ENCODE data around the gene HLA-DRB5. TPM values are rescaled to one million over a fixed set of nuclear protein-coding genes. Genes with fewer than 3 reads are reported as not detected.

HLA-DRB5 gene
- total and polyA plus RNA-seq, 2 donors (not counting 3 experiments of a cell fraction or from before 2014, with no cell fraction given): not detected

DNA sequence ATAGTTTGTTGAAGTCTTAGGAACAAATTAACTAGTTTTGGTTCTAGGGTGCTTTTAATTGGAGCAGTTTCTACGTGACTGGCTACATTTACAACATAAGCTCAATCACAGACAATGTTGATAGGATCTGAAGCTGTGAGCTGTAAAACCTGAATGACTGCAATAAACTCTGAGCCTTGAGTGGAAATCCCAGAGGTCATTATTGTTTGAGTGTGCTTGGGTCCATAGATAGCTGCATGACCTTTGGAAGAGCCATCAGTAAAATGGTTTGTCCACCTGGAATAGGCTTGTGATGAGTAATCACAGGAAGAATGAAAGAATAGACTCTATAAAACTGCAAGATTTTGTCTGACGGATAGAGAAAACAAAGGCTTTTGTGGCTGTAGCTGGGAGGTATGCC is 32.9 kb upstream of the HLA-DRB5 start:
- DNase-seq (ENCODE audit: low read depth, low spot score): no peak
- Histone ChIP-seq H3K9ac (replicated peaks; ENCODE audit: extremely low read depth, insufficient read depth, low read length) (no peak overlapping the region), H3K9me3 (replicated peaks; ENCODE audit: control insufficient read depth, insufficient read depth, low read length) (no peaks in the 10 kb centered on the region), H2AFZ (ENCODE audit: low read depth, low read length) (no peak overlapping the region), H3K4me3 (replicated peaks in 1 of 3; ENCODE audit: insufficient read depth in 1 of 3, low read depth in 1 of 3, low read length in 3 of 3) (no peak overlapping the region), H4K20me1 (replicated peaks; ENCODE audit: control insufficient read depth, extremely low read depth, insufficient read depth, low read length) (no peaks in the 10 kb centered on the region), H3K4me2 (ENCODE audit: insufficient read depth, low read length) (no peak overlapping the region), H3K79me2 (ENCODE audit: control insufficient read depth, insufficient read depth, low read length) (no peaks in the 10 kb centered on the region), H3K4me1 (ENCODE audit: control insufficient read depth, extremely low read depth, insufficient read depth, low read length) (no peaks in the 10 kb centered on the region), H3K27ac (ENCODE audit: insufficient read depth, low read depth, low read length) (no peak overlapping the region), H3K9me1 (replicated peaks; ENCODE audit: control insufficient read depth, extremely low read depth, insufficient read depth, low read length) (no peaks in the 10 kb centered on the region), H3K36me3 (ENCODE audit: control insufficient read depth in 2 of 2, extremely low read depth in 1 of 2, insufficient read depth in 2 of 2, low read length in 2 of 2) (no peaks in the 10 kb centered on the region), H3K27me3 (ENCODE audit: control insufficient read depth in 2 of 2, insufficient read depth in 2 of 2, low read length in 2 of 2) (peaks cover 2 to 3% of the 10 kb centered on the region in 2 experiments)
- ChIA-PET POLR2A (no interaction called here), CTCF (no interaction called here)
- TF ChIP-seq MYC (IDR thresholded peaks at IDR 0.05; ENCODE audit: low read depth, low read length) (no peak), POLR2A (IDR thresholded peaks at IDR 0.05; ENCODE audit: low read depth, low read length) (no peak), EZH2 (IDR thresholded peaks at IDR 0.05; ENCODE audit: borderline replicate concordance, low read depth, low read length, severe bottlenecking) (no peak), POLR2AphosphoS5 (IDR thresholded peaks at IDR 0.05; ENCODE audit: insufficient read depth, low read depth, low read length) (no peak), GATA2 (IDR thresholded peaks at IDR 0.05; ENCODE audit: insufficient read depth, insufficient read length, low read depth, low read length) (no peak), JUN (IDR thresholded peaks at IDR 0.05; ENCODE audit: borderline replicate concordance, insufficient read depth, insufficient read length, low read depth) (no peak), FOS (IDR thresholded peaks at IDR 0.05; ENCODE audit: borderline replicate concordance, insufficient read depth, low read length) (no peak)
- TF ChIP-seq, protein P1, sequence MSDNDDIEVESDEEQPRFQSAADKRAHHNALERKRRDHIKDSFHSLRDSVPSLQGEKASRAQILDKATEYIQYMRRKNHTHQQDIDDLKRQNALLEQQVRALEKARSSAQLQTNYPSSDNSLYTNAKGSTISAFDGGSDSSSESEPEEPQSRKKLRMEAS (IDR thresholded peaks at IDR 0.05; ENCODE audit: insufficient read depth, insufficient read length): no peak
- TF ChIP-seq, protein P2, sequence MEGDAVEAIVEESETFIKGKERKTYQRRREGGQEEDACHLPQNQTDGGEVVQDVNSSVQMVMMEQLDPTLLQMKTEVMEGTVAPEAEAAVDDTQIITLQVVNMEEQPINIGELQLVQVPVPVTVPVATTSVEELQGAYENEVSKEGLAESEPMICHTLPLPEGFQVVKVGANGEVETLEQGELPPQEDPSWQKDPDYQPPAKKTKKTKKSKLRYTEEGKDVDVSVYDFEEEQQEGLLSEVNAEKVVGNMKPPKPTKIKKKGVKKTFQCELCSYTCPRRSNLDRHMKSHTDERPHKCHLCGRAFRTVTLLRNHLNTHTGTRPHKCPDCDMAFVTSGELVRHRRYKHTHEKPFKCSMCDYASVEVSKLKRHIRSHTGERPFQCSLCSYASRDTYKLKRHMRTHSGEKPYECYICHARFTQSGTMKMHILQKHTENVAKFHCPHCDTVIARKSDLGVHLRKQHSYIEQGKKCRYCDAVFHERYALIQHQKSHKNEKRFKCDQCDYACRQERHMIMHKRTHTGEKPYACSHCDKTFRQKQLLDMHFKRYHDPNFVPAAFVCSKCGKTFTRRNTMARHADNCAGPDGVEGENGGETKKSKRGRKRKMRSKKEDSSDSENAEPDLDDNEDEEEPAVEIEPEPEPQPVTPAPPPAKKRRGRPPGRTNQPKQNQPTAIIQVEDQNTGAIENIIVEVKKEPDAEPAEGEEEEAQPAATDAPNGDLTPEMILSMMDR (IDR thresholded peaks at IDR 0.05; ENCODE audit: extremely low read depth in 1 of 2, insufficient read depth in 1 of 2, low read depth in 1 of 2, low read length in 2 of 2): no peak
- dilution Hi-C loops (cut with MboI; ENCODE audit: extremely low pct_ligation_motif_present, low sequenced_read_pairs): no loop called here
- no TSS peak for BruUV-seq (replicated peaks)
- intact Hi-C loops (cut with micrococcal nuclease): no loop called here
- FAIRE-seq: no peak
